HG03045 (cell line): ENCODE results near the gene MYH8.

Experiments
- ATAC-seq: cut with Tn5 transposase; IDR thresholded peaks from one replicate; pipeline ENCODE4 v1.9.1; 2021; ENCODE audit warnings: mild to moderate bottlenecking, moderate library complexity; ENCODE audit not compliant: unreplicated experiment

The MYH8 gene

GRCh38 chr17:10421900-10422542 lies at the start of gene MYH8:
MYH8 (minus strand) TSS chr17:10421950; CDS start chr17:10420227, 1,723 bp downstream.
- no peak for ATAC-seq

GRCh38 chr17:10469459-10469858 lies 47.7 kb upstream of the MYH8 start, which contains the start of gene MYH4:
MYH4 (minus strand) TSS chr17:10469559; CDS start chr17:10466745, 2,814 bp downstream.
- no peak for ATAC-seq

GRCh38 chr17:10463402-10463801 lies 41.7 kb upstream of the MYH8 start:
- no peak for ATAC-seq

- ATAC-seq, result no peak
These were observed 38.3 kb upstream of the MYH8 start for GRCh38 chr17:10460062-10460461.

GRCh38 chr17:10458701-10459100 lies 37.0 kb upstream of the MYH8 start:
- no peak for ATAC-seq

GRCh38 chr17:10457952-10458351 lies 36.2 kb upstream of the MYH8 start:
- ATAC-seq, result no peak

GRCh38 chr17:10447026-10447931 lies 25.5 kb upstream of the MYH8 start:
- ATAC-seq, result no peak

- no peak for ATAC-seq
These were observed 18.1 kb upstream of the MYH8 start for GRCh38 chr17:10439816-10440215.

GRCh38 chr17:10435096-10435495 lies 13.3 kb upstream of the MYH8 start:
- no peak for ATAC-seq

- ATAC-seq, result no peak
These were observed 7.8 kb upstream of the MYH8 start for GRCh38 chr17:10429421-10430045.

- ATAC-seq, result no peak
These were observed 7.0 kb upstream of the MYH8 start for GRCh38 chr17:10428781-10429180.

- no peak for ATAC-seq
These were observed 539 bp downstream of the MYH8 start for GRCh38 chr17:10421211-10421610.

- ATAC-seq, result no peak
These were observed 939 bp downstream of the MYH8 start for GRCh38 chr17:10420811-10421210.

- no peak for ATAC-seq
These were observed 4.3 kb downstream of the MYH8 start for GRCh38 chr17:10417431-10417830.

GRCh38 chr17:10415161-10415560 lies 6.6 kb downstream of the MYH8 start:
- no peak for ATAC-seq

- no peak for ATAC-seq
These were observed 18.2 kb downstream of the MYH8 start for GRCh38 chr17:10403589-10403988.

GRCh38 chr17:10398352-10398751 lies 23.4 kb downstream of the MYH8 start:
- ATAC-seq, result no peak

GRCh38 chr17:10396524-10397163 lies 25.1 kb downstream of the MYH8 start:
- no peak for ATAC-seq

- no peak for ATAC-seq
These were observed 27.4 kb downstream of the MYH8 start for GRCh38 chr17:10394201-10394887.

- ATAC-seq, result no peak
These were observed 28.9 kb downstream of the MYH8 start for GRCh38 chr17:10392880-10393279.

GRCh38 chr17:10385871-10386270 lies 35.9 kb downstream of the MYH8 start:
- no peak for ATAC-seq
